Cerebellar cortex (tissue), 1 donor: ENCODE measurements around the gene GPR137B.

ENCODE experiments used
- DNase-seq: peaks from one replicate; pipeline ENCODE4 v3.0.0-alpha.2; 2015; ENCODE audit warnings: low spot score

Gene GPR137B

GRCh38 chr1:236142253-236143103 lies at the start of gene GPR137B:
Gene GPR137B (plus strand): TSS chr1:236142539. CDS start chr1:236142623, 84 bp downstream.
- DNase-seq, result peak; percentile 44

- no peak for DNase-seq
Observed at GRCh38 chr1:236092899-236093298, 49.4 kb upstream of the GPR137B start.

- DNase-seq, result no peak
Observed at GRCh38 chr1:236095705-236096520, 46.4 kb upstream of the GPR137B start.

GRCh38 chr1:236096660-236097482 lies 45.5 kb upstream of the GPR137B start:
- peak; percentile 17 for DNase-seq

GRCh38 chr1:236098267-236098666 lies 44.1 kb upstream of the GPR137B start:
- DNase-seq, result no peak

GRCh38 chr1:236099355-236099974 lies 42.9 kb upstream of the GPR137B start:
- DNase-seq, result no peak

- DNase-seq, result no peak
Observed at GRCh38 chr1:236100799-236101198, 41.5 kb upstream of the GPR137B start.

GRCh38 chr1:236101233-236102200 lies 40.8 kb upstream of the GPR137B start:
- DNase-seq, result no peak

GRCh38 chr1:236102611-236103010 lies 39.7 kb upstream of the GPR137B start:
- DNase-seq, result no peak

GRCh38 chr1:236103059-236103458 lies 39.3 kb upstream of the GPR137B start:
- DNase-seq, result no peak

- peak; percentile 75 for DNase-seq
Observed at GRCh38 chr1:236103646-236104218, 38.6 kb upstream of the GPR137B start.

GRCh38 chr1:236107121-236107907 lies 35.0 kb upstream of the GPR137B start:
- no peak for DNase-seq

GRCh38 chr1:236108027-236108648 lies 34.2 kb upstream of the GPR137B start:
- no peak for DNase-seq

- DNase-seq, result no peak
Observed at GRCh38 chr1:236110137-236110536, 32.2 kb upstream of the GPR137B start.

- no peak for DNase-seq
Observed at GRCh38 chr1:236111527-236112331, 30.6 kb upstream of the GPR137B start.

GRCh38 chr1:236112332-236112627 lies 30.1 kb upstream of the GPR137B start:
- DNase-seq, result no peak

GRCh38 chr1:236113324-236114032 lies 28.9 kb upstream of the GPR137B start:
- DNase-seq, result no peak
